Epithelial cell of esophagus (primary cell): ENCODE results near the gene ATP11A.

Source experiments
- DNase-seq: peaks from one replicate; pipeline ENCODE4 v3.0.0; 2010; ENCODE audit warnings: low read depth
- H3K4me3 ChIP-seq: 2 replicates; pipeline ENCODE4 v1.5.1; 2011; ENCODE audit warnings: mild to moderate bottlenecking, low read length, control low read depth
- CTCF ChIP-seq: IDR thresholded peaks from 2 replicates; pipeline ENCODE4 v1.5.1; 2011; ENCODE audit warnings: low read depth, mild to moderate bottlenecking, low read length, control low read depth, inconsistent platforms; ENCODE audit not compliant: insufficient read depth; ENCODE audit errors: missing control alignments

ATP11A gene

GRCh38 chr13:112689303-112690245 is at the start of gene ATP11A:
ATP11A (plus strand) TSS chr13:112690038; CDS start chr13:112690417, 379 bp downstream.
- H3K4me3 ChIP-seq = peak within 1 kb of the TSS; percentile 70
- DNase-seq = peak; percentile 94
- TF ChIP-seq CTCF = no peak

- no peak overlapping the region for H3K4me3 ChIP-seq
- TF ChIP-seq CTCF = no peak
- no peak for DNase-seq
Observed at GRCh38 chr13:112641456-112642089, 48.3 kb upstream of the ATP11A start.

- DNase-seq = no peak
- no peak overlapping the region for H3K4me3 ChIP-seq
- TF ChIP-seq CTCF = no peak
Observed at GRCh38 chr13:112642090-112642460, 47.8 kb upstream of the ATP11A start.

- no peak for DNase-seq
- no peak overlapping the region for H3K4me3 ChIP-seq
- no peak for TF ChIP-seq CTCF
Observed at GRCh38 chr13:112643759-112644459, 45.9 kb upstream of the ATP11A start.

- no peak for TF ChIP-seq CTCF
- DNase-seq = no peak
- H3K4me3 ChIP-seq = no peak overlapping the region
Observed at GRCh38 chr13:112645327-112645914, 44.4 kb upstream of the ATP11A start.

GRCh38 chr13:112647256-112647655 is 42.6 kb upstream of the ATP11A start:
- no peak for TF ChIP-seq CTCF
- DNase-seq = no peak
- H3K4me3 ChIP-seq = no peak overlapping the region
